ENCODE measurements around the gene TMEM88. TPM values are rescaled to one million over a fixed set of nuclear protein-coding genes. Genes with fewer than 3 reads are reported as not detected.
A peak's percentile ranks its signal among the peaks of the same experiment; 100 is the strongest.
"Not testable (repeated sequence)": the region's sequence is repeated elsewhere in the genome, so short reads cannot be mapped to it uniquely, and the experiment has no call there.

The TMEM88 gene
- total and polyA plus RNA-seq, 2 experiments from 2014 or later = 73.3 to 241 TPM

- H3K36me3 ChIP-seq (replicated peaks; ENCODE audit: insufficient read depth, low read depth) = no peaks in the 10 kb centered on the region
- peaks cover 2% of the 10 kb centered on the region for H4K20me1 ChIP-seq (ENCODE audit: insufficient read depth, poor library complexity, severe bottlenecking)
- WGBS (ENCODE audit: low lambda C conversion rate, missing lambda C conversion rate) = 90% methylated on average over 8 of the region's 8 CpGs
- H3K27ac ChIP-seq = no peak overlapping the region
- H3K4me2 ChIP-seq = peak overlapping the region; percentile 93
- TF ChIP-seq CTCF (IDR thresholded peaks at IDR 0.05; ENCODE audit: poor library complexity) = no peak
- no peak for TF ChIP-seq EZH2 (IDR thresholded peaks at IDR 0.05; ENCODE audit: borderline replicate concordance)
- H3K27me3 ChIP-seq = no peaks in the 10 kb centered on the region
- H3K4me3 ChIP-seq = no peak overlapping the region
- H3K4me1 ChIP-seq (ENCODE audit: insufficient read depth) = peaks cover 39% of the 10 kb centered on the region
- H3K9me3 ChIP-seq (ENCODE audit: low read depth) = no peaks in the 10 kb centered on the region
- H2AFZ ChIP-seq = no peak overlapping the region
- H3K79me2 ChIP-seq = peaks cover 35% of the 10 kb centered on the region
- H3K9me2 ChIP-seq (replicated peaks; ENCODE audit: insufficient read depth) = no peaks in the 10 kb centered on the region
- DNase-seq (ENCODE audit: low spot score) = no peak
Measured at GRCh38 chr17:7859028-7859427, 4.2 kb downstream of the TMEM88 start.

GRCh38 chr17:7862692-7863437, 8.0 kb downstream of the TMEM88 start:
- Histone ChIP-seq H3K4me2 (peak overlapping the region; percentile 49), H3K79me2 (peaks cover 47% of the 10 kb centered on the region), H3K9me2 (replicated peaks; ENCODE audit: insufficient read depth) (no peaks in the 10 kb centered on the region), H3K27me3 (no peaks in the 10 kb centered on the region), H2AFZ (no peak overlapping the region), H3K9me3 (ENCODE audit: low read depth) (no peaks in the 10 kb centered on the region), H4K20me1 (ENCODE audit: insufficient read depth, poor library complexity, severe bottlenecking) (no peaks in the 10 kb centered on the region), H3K4me3 (no peak overlapping the region), H3K4me1 (ENCODE audit: insufficient read depth) (peaks cover 15% of the 10 kb centered on the region), H3K36me3 (replicated peaks; ENCODE audit: insufficient read depth, low read depth) (no peaks in the 10 kb centered on the region), H3K27ac (peak overlapping the region; percentile 49)
- 26% methylated on average over 3 of the region's 3 CpGs for WGBS (ENCODE audit: low lambda C conversion rate, missing lambda C conversion rate)
- DNase-seq (ENCODE audit: low spot score) = peak; percentile 75
- TF ChIP-seq EZH2phosphoT487 (IDR thresholded peaks at IDR 0.05; ENCODE audit: low read depth, severe bottlenecking, unreplicated experiment) (no peak), CTCF (IDR thresholded peaks at IDR 0.05; ENCODE audit: poor library complexity) (peak; percentile 71), EZH2 (IDR thresholded peaks at IDR 0.05; ENCODE audit: borderline replicate concordance) (no peak)

- H3K9me2 ChIP-seq (replicated peaks; ENCODE audit: insufficient read depth); DNase-seq (ENCODE audit: low spot score); H4K20me1 ChIP-seq (ENCODE audit: insufficient read depth, poor library complexity, severe bottlenecking); H3K9me3 ChIP-seq (ENCODE audit: low read depth); H3K4me3 ChIP-seq; H3K4me2 ChIP-seq; H3K4me1 ChIP-seq (ENCODE audit: insufficient read depth); H3K36me3 ChIP-seq (replicated peaks; ENCODE audit: insufficient read depth, low read depth); H2AFZ ChIP-seq; H3K27me3 ChIP-seq: not testable (repeated sequence)
- Histone ChIP-seq H3K27ac (peak overlapping the region; percentile 49), H3K79me2 (peaks cover 43% of the 10 kb centered on the region)
- WGBS (ENCODE audit: low lambda C conversion rate, missing lambda C conversion rate) = 65% methylated on average over 5 of the region's 5 CpGs
Measured at GRCh38 chr17:7864384-7864783, 9.5 kb downstream of the TMEM88 start.

- H4K20me1 ChIP-seq (ENCODE audit: insufficient read depth, poor library complexity, severe bottlenecking) = no peaks in the 10 kb centered on the region
- H3K27ac ChIP-seq = no peak overlapping the region
- H3K27me3 ChIP-seq = no peaks in the 10 kb centered on the region
- 95% methylated on average over 5 of the region's 5 CpGs for WGBS (ENCODE audit: low lambda C conversion rate, missing lambda C conversion rate)
- no peak overlapping the region for H3K4me2 ChIP-seq
- peaks cover 5% of the 10 kb centered on the region for H3K4me1 ChIP-seq (ENCODE audit: insufficient read depth)
- no peak overlapping the region for H2AFZ ChIP-seq
- H3K4me3 ChIP-seq = no peak overlapping the region
- peaks cover 42% of the 10 kb centered on the region for H3K79me2 ChIP-seq
- no peaks in the 10 kb centered on the region for H3K36me3 ChIP-seq (replicated peaks; ENCODE audit: insufficient read depth, low read depth)
- H3K9me3 ChIP-seq (ENCODE audit: low read depth) = no peaks in the 10 kb centered on the region
- TF ChIP-seq EZH2 (IDR thresholded peaks at IDR 0.05; ENCODE audit: borderline replicate concordance) (no peak), EZH2phosphoT487 (IDR thresholded peaks at IDR 0.05; ENCODE audit: low read depth, severe bottlenecking, unreplicated experiment) (no peak), CTCF (IDR thresholded peaks at IDR 0.05; ENCODE audit: poor library complexity) (no peak)
- H3K9me2 ChIP-seq (replicated peaks; ENCODE audit: insufficient read depth) = no peaks in the 10 kb centered on the region
- DNase-seq (ENCODE audit: low spot score) = no peak
Measured at GRCh38 chr17:7864995-7865650, 10.3 kb downstream of the TMEM88 start.

All from hepatocyte (in vitro differentiated cells).